GM19043 (cell line): ENCODE measurements around the gene APOA1.
A peak's percentile ranks its signal among the peaks of the same experiment; 100 is the strongest.
"Not testable (repeated sequence)": the region's sequence is repeated elsewhere in the genome, so short reads cannot be mapped to it uniquely, and the experiment has no call there.

Experiments
- ATAC-seq: cut with Tn5 transposase; IDR thresholded peaks from one replicate; pipeline ENCODE4 v1.9.1; 2021; ENCODE audit warnings: low read depth; ENCODE audit not compliant: unreplicated experiment

APOA1 gene

DNA sequence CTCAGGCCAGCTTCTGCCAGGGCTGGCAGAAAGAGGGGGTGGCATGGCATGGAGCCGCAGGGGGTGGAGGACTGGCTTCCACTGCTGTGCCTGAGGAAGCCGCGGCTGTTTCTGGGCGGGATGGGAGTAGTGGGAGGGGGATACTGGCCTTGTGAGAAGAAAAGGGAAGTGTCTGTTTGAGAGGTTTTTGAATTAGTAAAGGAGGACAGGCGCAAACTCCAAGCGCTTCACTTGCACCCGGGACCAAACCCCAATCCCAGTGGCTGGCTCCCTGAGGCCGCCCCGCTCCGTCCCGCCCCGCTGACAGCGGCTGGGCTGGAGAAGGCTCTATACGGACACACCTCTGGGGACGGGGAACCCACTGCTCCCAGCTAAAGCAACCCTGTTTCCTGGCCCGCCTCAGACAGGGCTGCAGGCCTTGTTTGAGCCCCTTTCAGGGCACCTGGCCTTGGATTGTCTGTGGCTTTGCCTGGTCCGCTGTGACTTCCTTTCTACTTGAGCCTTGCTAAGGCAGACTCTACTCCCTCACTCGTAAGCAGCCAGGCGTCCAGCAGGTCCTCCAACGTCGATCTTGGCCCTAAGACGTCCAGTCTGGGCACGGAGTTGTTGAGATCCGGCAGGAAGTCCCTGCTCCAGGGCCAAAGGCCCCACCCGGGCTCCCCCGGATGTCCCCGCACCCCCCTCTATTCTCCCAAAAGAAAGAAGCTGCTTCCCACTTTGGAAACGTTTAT is 2.2 kb downstream of the APOA1 start:
- peak; percentile 32 for ATAC-seq

DNA sequence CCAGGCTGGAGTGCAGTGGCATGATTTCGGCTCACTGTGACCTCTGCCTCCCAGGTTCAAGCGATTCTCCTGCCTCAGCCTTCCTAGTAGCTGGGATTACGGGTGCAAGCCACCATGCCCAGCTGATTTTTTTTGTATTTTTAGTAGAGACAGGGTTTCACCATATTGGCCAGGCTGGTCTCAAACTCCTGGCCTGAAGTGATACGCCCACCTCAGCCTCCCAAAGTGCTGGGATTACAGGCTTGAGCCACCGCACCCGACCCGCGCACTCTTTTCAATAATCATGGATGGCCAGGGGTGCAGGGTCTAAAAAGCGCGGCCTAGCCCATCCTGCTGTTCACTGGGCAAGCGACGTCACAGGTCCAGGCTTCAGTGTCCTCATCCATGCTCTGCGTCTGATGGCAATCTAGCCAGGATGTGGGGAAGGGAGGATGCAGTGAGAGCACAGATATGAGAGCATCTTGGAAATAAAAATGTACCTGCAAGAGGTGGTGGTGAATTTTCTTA is 2.8 kb downstream of the APOA1 start:
- not testable (repeated sequence) for ATAC-seq

DNA sequence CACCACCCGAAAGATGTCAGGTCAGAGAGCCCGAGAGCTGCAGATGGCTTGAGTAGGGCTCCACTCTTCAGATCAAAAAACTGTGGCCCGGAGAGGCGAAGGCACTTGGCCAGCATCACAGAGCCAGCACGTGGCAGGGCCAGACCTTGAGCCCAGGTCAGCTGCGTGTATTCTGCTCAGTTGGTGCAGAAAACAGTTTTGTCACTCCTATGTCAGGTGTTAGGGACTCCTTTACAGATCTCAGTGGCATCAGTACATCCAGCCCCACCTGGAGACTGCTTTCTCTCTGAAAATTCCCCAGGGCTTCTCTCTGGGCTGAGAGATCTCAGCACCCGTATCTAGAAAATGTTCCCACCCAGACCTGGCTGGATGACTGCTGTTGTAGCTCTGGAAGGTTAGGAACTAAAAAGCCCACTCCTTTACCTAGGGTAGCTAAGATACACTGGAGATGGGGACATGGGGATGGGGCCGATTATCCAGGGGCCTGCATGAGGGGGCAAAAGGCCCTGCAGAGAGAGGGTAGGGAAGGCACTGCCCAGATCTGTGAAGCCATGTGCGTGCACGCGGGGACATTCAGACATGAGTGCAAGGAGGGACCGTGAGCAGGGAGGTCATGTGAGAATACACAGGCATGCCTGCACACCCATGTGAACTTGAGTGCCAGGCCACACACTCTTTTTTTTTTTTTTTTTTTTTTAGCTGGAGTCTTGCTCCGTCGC is 3.4 kb downstream of the APOA1 start:
- no peak for ATAC-seq

DNA sequence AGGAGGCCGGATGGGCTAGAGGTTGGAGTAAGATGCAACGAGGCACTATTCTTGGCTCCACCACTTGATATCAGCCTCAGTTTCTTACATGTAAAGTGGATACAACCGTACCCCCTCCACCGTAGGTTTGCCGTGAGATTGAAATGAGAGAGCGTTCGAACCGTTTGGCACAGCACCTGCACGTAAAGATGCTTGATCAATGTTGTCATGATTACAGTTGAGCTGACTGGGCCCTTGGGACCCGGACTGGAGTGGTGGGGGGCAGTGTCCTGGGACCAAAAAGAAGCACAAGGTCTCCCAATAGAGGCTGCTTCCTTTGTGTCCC is 4.0 kb downstream of the APOA1 start:
- no peak for ATAC-seq

DNA sequence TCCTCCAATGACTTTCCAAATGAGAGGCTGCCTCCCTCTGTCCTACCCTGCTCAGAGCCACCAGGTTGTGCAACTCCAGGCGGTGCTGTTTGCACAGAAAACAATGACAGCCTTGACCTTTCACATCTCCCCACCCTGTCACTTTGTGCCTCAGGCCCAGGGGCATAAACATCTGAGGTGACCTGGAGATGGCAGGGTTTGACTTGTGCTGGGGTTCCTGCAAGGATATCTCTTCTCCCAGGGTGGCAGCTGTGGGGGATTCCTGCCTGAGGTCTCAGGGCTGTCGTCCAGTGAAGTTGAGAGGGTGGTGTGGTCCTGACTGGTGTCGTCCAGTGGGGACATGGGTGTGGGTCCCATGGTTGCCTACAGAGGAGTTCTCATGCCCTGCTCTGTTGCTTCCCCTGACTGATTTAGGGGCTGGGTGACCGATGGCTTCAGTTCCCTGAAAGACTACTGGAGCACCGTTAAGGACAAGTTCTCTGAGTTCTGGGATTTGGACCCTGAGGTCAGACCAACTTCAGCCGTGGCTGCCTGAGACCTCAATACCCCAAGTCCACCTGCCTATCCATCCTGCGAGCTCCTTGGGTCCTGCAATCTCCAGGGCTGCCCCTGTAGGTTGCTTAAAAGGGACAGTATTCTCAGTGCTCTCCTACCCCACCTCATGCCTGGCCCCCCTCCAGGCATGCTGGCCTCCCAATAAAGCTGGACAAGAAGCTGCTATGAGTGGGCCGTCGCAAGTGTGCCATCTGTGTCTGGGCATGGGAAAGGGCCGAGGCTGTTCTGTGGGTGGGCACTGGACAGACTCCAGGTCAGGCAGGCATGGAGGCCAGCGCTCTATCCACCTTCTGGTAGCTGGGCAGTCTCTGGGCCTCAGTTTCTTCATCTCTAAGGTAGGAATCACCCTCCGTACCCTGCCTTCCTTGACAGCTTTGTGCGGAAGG is 4.8 kb downstream of the APOA1 start:
- ATAC-seq: no peak

DNA sequence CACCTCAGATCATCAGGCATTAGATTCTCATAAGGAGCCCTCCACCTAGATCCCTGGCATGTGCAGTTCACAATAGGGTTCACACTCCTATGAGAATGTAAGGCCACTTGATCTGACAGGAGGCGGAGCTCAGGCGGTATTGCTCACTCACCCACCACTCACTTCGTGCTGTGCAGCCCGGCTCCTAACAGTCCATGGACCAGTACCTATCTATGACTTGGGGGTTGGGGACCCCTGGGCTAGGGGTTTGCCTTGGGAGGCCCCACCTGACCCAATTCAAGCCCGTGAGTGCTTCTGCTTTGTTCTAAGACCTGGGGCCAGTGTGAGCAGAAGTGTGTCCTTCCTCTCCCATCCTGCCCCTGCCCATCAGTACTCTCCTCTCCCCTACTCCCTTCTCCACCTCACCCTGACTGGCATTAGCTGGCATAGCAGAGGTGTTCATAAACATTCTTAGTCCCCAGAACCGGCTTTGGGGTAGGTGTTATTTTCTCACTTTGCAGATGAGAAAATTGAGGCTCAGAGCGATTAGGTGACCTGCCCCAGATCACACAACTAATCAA is 5.6 kb downstream of the APOA1 start:
- ATAC-seq: no peak

- no peak for ATAC-seq
Observed at GRCh38 chr11:116830184-116830912, 7.1 kb downstream of the APOA1 start.

DNA sequence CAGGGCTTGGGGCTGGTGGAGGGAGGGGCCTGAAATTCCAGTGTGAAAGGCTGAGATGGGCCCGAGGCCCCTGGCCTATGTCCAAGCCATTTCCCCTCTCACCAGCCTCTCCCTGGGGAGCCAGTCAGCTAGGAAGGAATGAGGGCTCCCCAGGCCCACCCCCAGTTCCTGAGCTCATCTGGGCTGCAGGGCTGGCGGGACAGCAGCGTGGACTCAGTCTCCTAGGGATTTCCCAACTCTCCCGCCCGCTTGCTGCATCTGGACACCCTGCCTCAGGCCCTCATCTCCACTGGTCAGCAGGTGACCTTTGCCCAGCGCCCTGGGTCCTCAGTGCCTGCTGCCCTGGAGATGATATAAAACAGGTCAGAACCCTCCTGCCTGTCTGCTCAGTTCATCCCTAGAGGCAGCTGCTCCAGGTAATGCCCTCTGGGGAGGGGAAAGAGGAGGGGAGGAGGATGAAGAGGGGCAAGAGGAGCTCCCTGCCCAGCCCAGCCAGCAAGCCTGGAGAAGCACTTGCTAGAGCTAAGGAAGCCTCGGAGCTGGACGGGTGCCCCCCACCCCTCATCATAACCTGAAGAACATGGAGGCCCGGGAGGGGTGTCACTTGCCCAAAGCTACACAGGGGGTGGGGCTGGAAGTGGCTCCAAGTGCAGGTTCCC is 7.8 kb downstream of the APOA1 start, which contains the start of gene APOC3:
Gene APOC3 (plus strand): TSS at position 383 of the 659 bp plus-strand sequence. CDS start 676 bp downstream, outside the sequence.
- ATAC-seq: no peak

- no peak for ATAC-seq
Observed at GRCh38 chr11:116828632-116829524, 8.5 kb downstream of the APOA1 start.

DNA sequence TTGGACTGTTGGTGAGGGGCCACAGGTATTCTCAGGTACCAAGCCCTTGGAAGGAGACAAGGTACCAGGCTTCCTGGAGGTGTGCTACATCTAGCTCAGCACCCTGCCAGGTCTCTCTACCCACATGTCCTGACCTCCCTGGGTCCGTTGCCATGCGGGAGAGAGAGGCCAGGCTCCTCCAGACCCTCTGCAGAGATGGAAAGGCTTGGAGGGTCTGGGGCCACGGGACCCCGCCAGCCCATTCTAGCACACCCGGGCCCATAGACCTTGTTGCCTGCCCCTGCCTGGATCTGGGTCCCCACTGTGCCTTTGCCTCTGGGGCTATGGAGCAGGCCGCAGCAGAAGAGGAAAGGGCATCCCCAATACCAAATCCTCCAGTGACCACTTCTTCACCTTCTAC is 10.0 kb downstream of the APOA1 start:
- ATAC-seq: no peak

DNA sequence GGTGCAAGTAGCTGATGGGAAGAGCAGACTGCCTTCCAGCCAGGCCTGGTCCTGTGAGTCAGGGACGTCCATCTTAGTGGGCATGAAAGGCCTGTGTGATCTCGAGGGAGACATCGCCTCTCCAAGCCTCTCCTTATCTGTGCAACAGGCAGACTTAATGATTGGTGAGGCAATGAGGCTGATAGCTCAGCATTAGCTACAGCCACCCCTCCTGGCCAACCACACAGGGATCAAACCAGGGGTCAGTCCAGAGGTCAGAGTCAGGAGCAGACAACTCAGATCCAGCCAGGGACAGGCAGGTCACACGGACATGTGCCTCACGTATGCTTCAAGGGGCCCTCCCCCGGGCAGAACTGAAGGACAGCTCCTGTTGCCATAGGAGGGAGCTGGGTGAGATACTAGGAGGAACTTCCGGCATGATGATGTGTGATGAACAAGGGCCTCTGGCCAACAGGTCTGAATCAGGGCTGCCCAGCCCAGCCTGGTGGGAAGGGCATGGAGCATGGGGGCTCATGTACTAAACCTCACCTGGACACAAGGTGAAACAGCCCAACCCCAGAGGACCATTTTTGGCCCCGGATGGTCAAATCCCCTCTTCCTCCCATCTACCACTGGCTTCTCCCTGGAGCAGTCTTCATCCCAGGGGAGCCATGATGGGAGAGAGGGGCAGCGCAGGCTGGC is 10.5 kb downstream of the APOA1 start:
- ATAC-seq: no peak

DNA sequence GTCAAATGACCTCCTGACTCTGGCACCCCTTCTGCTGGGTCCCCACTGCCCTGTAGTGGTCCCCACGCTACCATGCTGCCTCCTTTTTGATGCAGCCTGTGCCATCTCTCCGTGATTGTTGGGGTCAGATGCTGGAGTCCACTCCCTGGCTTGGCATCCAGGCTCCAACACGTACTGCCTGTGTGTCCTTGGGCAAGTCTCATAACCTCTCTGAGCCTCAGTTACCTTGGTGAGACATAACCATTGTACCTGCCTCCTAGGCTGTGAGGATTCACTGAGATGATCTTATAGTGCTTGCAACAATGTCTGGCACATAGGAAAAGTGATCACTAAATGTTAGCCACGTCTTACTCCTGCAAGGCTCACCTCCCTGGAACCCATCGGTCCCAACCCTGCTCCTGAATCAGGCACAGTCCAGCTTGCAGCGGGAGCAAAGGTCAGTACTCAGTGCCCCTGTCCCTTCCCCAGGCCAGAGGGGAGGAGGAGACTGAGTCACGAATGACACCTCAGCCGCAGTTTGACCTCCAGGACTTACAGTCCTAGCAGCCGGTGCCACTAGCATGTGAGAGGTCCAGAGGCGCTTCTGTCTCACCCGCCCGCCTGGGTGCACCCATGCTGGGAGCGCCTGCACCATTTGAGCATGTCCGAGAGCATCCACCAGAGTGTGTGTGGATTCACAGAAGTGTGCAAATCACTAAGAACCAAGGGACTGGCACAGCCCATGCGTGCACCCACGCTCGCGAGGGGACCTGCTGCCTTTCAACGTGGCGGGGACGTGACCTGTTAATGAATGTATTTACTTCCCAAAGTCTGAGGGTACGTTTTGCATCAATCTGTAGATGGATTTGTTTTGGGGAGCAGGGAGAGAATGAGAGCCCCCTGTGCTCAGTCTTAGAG is 11.3 kb downstream of the APOA1 start:
- no peak for ATAC-seq

- no peak for ATAC-seq
Observed at GRCh38 chr11:116825434-116825833, 12.0 kb downstream of the APOA1 start.

GRCh38 chr11:116823031-116823843 is 14.2 kb downstream of the APOA1 start, which contains the start of gene APOA4:
TSS of gene APOA4 (minus strand) at chr11:116823304. CDS start at chr11:116823191, 113 bp downstream.
- ATAC-seq: no peak

GRCh38 chr11:116822575-116822974 is 14.8 kb downstream of the APOA1 start:
- no peak for ATAC-seq
